Coronary artery (tissue), 2 donors: ENCODE measurements around the gene TMEM236.
"Not testable (repeated sequence)": the region's sequence is repeated elsewhere in the genome, so short reads cannot be mapped to it uniquely, and the experiment has no call there.

Experiments used
- DNase-seq: peaks from one replicate; pipeline ENCODE4 v3.0.0-alpha.2; 2017; ENCODE audit warnings: low spot score
- H3K27ac ChIP-seq, 2 donors: fragments of 200-600 bp; sonication (generic); one replicate each; pipeline ENCODE4 v1.5.1; 2016 to 2019
- H3K4me3 ChIP-seq: fragments of 200-600 bp; sonication (generic); 2 replicates; pipeline ENCODE4 v1.5.1; 2016; ENCODE audit warnings: mild to moderate bottlenecking, moderate library complexity
- TF ChIP-seq, protein P1 (sequence below): fragments of 200-600 bp; sonication (generic); IDR thresholded peaks from one replicate; pipeline ENCODE4 v1.5.1; 2019; ENCODE audit warnings: antibody characterized with exemption

TMEM236 gene

DNA sequence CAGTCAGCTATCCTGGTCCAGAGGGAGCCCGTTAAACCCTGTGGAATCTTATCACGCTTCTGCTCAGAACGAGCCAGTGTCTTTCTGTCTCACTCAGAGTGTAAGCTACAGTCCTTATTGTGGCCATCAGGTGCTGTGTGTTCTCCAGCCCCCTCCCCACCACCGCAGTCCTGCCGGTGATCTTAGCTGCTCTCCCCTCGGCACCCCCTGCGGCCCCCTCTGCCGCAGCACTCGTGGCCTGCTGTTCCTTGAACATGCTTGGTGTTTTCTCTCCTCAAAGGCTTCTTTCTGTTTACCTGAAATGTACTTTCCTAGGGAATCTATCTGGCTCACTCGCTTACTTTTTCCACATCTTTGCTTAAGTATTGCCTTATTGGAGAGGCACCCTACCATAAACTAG, 38.2 kb upstream of the TMEM236 start:
- H3K4me3 ChIP-seq: no peak overlapping the region
- no peak overlapping the region for H3K27ac ChIP-seq
- DNase-seq: no peak
- TF ChIP-seq, protein P1, sequence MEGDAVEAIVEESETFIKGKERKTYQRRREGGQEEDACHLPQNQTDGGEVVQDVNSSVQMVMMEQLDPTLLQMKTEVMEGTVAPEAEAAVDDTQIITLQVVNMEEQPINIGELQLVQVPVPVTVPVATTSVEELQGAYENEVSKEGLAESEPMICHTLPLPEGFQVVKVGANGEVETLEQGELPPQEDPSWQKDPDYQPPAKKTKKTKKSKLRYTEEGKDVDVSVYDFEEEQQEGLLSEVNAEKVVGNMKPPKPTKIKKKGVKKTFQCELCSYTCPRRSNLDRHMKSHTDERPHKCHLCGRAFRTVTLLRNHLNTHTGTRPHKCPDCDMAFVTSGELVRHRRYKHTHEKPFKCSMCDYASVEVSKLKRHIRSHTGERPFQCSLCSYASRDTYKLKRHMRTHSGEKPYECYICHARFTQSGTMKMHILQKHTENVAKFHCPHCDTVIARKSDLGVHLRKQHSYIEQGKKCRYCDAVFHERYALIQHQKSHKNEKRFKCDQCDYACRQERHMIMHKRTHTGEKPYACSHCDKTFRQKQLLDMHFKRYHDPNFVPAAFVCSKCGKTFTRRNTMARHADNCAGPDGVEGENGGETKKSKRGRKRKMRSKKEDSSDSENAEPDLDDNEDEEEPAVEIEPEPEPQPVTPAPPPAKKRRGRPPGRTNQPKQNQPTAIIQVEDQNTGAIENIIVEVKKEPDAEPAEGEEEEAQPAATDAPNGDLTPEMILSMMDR: no peak

DNA sequence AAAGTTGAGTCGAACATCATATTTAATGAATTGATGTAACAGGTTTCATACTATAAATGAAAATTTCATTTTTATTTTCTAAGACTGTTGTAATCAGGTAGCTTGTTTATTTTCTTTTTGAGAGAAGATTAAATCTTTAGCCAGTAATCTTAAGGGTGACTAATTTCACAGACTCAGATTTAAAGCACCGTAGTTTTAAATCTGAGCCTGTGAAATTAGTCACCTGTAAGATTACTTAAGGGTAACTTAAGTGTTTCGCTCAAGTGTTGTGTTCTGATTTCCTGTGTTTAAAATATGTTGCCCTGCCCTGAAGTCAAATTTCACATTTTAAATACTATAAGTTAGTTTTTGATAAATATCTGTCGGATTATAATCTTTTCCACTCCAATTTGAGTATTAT, 35.8 kb upstream of the TMEM236 start:
- DNase-seq: no peak
- no peak overlapping the region for H3K4me3 ChIP-seq
- no peak overlapping the region for H3K27ac ChIP-seq
- TF ChIP-seq, protein P1: no peak

DNA sequence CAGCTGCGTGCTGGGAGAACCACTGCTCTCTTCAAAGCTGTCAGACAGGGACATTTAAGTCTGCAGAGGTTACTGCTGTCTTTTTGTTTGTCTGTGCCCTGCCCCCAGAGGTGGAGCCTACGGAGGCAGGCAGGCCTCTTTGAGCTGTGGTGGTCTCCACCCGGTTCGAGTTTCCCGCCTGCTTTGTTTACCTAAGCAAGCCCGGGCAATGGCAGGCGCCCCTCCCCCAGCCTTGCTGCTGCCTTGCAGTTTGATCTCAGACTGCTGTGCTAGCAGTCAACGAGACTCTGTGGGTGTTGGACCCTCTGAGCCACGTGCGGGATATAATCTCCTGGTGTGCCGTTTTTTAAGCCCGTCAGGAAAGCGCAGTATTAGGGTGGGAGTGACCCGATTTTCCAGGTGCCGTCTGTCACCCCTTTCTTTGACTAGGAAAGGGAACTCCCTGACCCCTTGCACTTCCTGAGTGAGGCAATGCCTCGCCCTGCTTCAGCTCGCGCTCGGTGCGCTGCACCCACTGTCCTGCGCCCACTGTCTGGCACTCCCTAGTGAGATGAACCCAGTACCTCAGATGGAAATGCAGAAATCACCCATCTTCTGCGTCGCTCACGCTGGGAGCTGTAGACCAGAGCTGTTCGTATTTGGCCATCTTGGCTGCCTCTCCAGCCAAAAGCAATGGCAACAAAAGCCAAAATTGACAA, 29.5 kb upstream of the TMEM236 start:
- not testable (repeated sequence) for H3K4me3 ChIP-seq, DNase-seq, H3K27ac ChIP-seq

DNA sequence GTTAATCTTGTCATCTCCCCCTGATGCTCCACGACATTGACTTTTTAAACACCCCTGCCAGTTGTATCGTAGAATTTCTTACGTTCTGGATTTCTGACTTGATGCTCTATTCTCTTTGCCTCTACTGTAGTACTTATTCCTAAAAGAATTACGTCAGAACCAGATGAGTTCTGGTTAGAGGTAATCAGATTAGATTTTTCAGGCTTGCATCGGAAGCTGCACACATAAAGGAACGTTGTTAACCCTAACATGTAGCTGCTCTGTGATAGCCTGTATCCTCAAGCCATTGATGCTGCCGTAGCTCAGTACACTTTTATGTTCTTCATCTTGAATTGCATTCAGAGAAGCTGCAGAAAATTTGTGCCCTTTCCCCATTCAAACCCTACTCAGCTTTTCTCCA, 26.3 kb upstream of the TMEM236 start:
- Histone ChIP-seq H3K4me3 (no peak overlapping the region), H3K27ac (no peak overlapping the region)
- TF ChIP-seq, protein P1: no peak
- DNase-seq: no peak

DNA sequence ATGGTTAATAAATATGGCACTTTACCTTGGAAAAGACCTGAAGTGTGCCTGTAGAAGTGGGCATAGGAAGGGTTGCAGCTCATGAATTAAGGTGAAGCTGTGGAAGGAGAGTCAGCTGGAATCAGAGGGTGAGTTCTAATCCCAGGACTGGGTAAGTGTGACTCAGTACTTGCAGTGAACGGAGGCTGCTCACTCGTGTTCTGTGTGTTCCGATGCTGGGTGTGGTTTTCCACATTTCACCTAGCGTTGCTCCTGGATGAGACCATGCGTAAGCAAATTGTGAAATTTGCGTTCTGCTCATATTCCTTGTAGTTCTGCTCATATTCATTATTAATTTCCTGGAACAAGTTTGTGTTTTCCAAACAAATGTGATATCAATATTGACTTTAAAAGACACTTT, 22.4 kb upstream of the TMEM236 start:
- no peak overlapping the region for H3K4me3 ChIP-seq
- H3K27ac ChIP-seq: no peak overlapping the region
- DNase-seq: no peak
- TF ChIP-seq, protein P1: no peak

DNA sequence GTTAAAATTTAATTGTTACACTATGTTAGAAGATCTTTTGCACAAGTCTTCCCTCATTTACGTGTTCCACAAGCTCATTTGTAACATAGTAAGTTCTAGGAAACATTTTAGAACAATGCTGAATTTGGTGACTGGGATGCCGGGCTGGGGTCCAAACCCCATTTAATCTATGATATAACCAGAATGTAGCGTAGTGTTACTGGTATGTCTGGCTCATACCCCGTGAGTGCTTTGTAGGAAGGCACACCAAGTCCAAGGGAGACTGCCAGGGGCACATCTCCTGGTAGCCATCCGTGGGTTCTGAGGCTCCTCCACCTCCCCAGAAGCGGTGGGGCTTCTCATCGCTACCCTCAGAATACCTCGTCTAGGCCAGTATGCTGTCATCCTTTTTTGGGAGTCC, 21.3 kb upstream of the TMEM236 start:
- no peak for DNase-seq
- Histone ChIP-seq H3K27ac (no peak overlapping the region), H3K4me3 (no peak overlapping the region)
- TF ChIP-seq, protein P1: no peak

DNA sequence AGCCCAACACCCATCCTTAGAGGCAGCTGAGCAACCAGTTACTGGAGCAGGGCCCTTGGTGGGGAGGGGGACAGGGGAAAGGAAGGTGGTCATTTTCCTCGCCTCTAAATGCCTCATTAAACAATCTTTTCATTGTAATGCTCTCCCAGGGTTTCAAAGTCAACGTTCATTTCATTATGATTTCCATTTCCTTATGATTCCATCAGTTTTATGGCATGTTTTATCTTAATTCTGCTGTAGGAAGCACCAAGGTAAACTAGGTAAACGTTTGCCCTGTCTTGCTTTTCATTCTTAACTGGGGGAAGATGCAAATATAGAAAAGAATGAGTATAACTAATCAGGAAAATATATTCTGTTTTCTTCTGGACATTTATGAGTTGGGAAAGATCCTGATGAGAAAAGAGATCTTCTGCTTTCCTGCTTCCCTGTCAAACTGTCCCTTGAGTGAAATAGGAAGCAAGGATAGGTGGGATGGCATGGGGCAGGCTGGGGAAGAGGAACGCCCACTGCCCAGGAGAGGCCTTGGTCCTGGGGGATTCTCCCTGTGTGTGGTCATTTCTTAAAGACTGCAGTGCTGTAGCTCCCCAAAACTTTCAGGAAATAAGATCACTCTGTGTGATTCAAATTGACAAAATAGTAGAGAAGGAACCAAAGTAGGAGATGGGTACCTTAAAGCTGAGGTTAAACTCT, 20.5 kb upstream of the TMEM236 start:
- DNase-seq: no peak
- no peak overlapping the region for H3K4me3 ChIP-seq
- no peak overlapping the region for H3K27ac ChIP-seq
- TF ChIP-seq, protein P1: no peak
